GM18511 (cell line): ENCODE results near the gene GTSF1L.

Experiments used
- ATAC-seq: cut with Tn5 transposase; IDR thresholded peaks from one replicate; pipeline ENCODE4 v1.9.1; 2021; ENCODE audit warnings: mild to moderate bottlenecking, moderate library complexity; ENCODE audit not compliant: unreplicated experiment

Gene GTSF1L

DNA sequence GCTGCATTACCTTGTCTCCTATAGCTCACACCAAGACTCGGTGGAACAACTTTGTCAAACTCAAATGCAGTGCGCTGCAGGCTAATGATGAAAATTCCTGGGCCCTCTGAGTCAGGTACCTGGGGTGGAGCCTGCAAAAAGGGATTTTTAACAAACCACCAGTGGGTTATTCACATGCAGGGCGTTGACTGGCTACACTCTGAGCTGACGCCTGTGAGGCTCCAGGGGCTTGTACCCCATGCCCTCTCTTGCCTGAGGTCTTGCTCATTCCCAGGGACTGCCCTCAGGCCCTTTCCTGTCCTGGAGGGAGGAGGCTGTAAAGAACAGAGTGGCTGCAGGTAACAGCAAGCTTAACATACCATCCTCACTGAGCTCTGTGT, 9.2 kb downstream of the GTSF1L start:
- no peak for ATAC-seq

- no peak for ATAC-seq
Observed at GRCh38 chr20:43716757-43717615, 9.8 kb downstream of the GTSF1L start.

- no peak for ATAC-seq
Observed at GRCh38 chr20:43716123-43716522, 10.7 kb downstream of the GTSF1L start.

GRCh38 chr20:43715511-43715910, 11.3 kb downstream of the GTSF1L start:
- no peak for ATAC-seq

GRCh38 chr20:43715044-43715443, 11.8 kb downstream of the GTSF1L start:
- no peak for ATAC-seq

DNA sequence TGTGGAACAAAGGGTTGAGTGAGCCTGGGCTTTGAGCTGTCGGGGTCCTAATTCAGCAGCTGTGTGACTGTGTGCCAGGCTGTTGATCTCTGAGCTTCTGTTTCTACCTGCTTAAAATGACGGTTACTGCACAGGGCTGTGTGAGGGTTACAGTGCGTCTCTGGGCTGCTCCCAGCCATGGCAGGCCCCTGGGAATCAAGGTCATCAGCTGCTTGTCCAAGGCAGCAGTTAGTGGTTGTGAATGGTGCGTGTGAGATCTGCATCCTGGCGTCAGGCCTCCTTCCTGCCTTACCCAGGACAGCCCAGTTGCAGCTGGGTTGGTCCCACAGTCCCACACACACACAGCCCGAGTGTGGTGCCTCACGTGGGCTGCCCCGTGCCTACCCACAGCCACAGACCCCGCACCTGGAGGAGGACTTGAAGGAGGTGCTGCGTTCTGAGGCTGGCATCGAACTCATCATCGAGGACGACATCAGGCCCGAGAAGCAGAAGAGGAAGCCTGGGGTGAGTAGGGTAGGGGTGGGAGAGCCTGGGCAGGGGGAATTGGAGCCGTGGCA, 15.6 kb downstream of the GTSF1L start:
- ATAC-seq: peak; percentile 12

- peak; percentile 78 for ATAC-seq
Observed at GRCh38 chr20:43710370-43711044, 16.3 kb downstream of the GTSF1L start.

DNA sequence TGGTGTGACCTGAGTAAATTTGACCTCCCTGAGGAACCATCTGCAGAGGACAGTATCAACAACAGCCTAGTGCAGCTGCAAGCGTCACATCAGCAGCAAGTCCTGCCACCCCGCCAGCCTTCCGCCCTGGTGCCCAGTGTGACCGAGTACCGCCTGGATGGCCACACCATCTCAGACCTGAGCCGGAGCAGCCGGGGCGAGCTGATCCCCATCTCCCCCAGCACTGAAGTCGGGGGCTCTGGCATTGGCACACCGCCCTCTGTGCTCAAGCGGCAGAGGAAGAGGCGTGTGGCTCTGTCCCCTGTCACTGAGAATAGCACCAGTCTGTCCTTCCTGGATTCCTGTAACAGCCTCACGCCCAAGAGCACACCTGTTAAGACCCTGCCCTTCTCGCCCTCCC, 24.3 kb downstream of the GTSF1L start:
- no peak for ATAC-seq

DNA sequence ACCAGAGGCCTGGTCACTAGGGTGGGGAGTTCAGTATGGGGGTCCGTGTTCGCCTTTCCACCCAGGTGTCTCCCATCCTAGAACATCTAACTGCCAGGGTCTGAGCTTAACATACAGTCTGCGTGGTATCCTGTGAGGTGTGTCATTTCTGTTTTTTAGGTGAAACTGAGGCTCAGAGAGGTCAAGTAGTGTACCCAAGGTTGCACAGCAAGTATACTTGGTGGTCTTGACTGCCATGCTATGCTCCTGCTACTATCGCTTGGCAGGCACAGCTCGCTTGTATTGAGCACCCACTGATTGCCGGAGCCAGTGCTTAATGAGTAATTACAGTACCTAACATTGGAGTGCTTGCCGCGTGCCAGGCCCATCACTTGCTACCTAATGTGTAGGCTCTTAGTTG, 26.2 kb downstream of the GTSF1L start:
- ATAC-seq: no peak

DNA sequence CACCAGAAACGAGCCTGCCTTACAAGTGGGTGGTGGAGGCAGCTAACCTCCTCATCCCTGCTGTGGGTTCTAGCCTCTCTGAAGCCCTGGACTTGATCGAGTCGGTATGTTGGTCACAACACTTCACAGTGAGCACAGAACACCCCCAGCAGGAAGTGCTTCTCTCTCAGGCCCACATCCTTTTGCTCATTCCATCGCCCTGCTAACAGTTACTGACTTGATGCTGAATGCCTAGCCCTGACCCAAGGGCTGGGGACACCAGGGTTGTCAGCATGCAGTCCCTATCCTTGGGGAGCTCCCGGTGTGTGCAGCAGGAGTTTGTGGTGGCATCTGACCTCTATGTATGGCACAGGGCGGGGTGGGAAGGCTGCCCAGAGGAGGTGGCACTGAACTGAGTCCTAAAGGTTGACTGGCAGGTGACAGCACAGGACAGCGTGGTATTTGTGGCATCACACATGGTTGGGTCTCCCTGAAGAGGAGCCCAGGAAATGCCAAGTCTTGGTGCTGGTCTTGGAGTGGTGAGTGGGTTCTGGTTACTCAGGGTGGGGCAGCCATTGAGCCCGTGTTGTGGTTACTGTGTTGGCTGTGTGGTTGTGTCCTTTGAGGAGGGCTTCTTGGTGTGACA, 26.7 kb downstream of the GTSF1L start:
- no peak for ATAC-seq

GRCh38 chr20:43695571-43695970, 31.2 kb downstream of the GTSF1L start:
- no peak for ATAC-seq

DNA sequence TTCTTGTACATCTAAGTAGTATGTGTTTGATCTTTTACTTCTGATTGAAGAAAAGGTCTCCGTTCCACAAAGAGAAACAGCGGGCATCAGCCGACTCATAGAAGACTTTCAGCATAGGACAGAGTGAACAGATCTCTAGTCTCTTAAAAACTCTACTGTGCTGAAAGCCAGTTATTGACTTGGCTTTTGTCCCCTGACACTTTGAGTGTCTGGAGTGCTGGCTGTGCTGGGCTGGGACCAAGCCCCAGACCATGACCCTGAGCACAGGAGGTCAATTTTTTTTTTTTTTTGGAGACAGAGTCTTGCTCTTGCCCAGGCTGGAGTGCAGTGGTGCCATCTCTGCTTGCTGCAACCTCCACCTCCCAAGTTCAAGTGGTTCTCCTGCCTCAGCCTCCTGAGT, 32.0 kb downstream of the GTSF1L start:
- ATAC-seq: no peak

DNA sequence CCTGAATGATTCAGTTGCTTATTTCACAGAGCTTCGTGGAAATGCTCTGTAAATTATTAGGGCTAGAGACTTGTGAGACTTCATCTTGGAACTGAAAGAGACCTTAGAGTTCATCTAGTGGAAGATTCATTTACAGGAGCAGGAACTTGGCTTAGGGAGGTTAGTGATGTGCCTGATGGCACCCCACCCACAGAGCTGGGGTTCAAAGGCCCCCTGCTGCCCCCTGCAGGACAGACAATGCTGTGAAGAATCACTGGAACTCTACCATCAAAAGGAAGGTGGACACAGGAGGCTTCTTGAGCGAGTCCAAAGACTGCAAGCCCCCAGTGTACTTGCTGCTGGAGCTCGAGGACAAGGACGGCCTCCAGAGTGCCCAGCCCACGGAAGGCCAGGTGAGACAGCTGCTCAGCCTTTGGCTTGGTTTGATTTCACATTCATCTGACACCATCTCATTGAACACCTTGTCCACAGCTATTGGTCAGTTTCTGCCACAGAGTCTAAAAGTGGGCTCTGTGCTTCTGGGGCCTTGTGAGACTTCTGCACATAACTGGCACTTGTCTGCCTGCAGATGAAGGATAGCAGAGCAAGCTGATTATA, 34.8 kb downstream of the GTSF1L start:
- peak; percentile 63 for ATAC-seq

DNA sequence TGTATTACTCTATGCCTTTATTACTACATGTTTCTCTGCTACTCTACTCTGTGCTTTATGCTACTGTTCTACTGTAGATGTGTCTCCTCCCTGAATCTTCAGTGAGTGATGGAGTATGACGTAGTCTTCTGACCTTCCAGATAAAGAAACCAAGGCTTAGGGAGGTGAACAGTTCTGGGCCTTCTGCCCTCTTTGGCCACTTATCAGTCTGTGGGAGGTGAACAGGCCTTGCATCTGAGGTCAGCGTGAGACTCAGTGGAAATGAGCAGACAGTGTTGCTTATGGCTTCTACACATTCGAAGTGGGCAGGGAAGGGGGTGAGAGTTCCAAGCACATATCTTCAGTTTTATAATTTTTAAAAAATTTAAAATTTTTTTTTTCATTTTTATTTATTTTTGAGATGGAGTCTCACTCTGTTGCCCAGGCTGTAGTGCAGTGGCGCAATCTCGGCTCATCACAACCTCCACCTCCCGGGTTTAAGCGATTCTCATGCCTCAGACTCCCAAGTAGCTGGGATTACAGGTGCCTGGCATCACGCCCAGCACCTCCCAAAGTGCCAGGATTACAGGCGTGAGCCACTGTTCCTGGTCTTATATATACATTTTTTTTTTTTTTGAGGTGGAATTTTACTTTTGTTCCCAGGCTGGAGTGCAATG, 35.7 kb downstream of the GTSF1L start:
- ATAC-seq: no peak

DNA sequence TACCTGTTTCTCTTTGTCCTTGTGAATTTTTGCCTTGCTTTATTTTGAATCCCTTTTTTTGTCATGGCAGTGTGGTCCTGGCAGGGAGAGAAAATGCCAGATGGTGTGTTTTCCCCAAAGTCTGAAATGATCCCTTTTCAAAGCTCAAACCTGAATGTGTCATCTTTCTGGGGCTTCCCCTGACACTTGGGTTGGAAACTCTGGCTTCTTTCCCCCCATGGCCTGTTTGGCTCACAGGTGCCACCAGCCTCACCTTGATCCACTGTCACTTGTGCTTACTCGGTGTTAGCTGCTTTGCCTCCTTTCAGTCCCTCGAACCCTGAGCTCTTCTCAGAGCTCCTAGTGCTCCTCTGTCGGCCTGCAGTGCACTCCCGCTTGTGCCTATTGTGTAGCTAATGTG, 37.6 kb downstream of the GTSF1L start:
- ATAC-seq: no peak

DNA sequence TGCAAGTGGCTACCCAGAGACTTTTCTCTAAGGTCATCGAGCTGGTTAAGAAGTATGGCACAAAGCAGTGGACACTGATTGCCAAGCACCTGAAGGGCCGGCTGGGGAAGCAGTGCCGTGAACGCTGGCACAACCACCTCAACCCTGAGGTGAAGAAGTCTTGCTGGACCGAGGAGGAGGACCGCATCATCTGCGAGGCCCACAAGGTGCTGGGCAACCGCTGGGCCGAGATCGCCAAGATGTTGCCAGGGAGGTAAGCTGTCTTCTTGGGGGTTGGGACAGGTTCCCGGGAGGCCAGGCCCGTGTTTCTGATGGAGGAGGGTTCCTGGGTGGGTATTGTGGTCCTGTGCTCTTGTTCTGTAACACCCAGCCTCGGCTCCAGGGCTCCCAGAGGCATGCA, 40.0 kb downstream of the GTSF1L start:
- no peak for ATAC-seq

DNA sequence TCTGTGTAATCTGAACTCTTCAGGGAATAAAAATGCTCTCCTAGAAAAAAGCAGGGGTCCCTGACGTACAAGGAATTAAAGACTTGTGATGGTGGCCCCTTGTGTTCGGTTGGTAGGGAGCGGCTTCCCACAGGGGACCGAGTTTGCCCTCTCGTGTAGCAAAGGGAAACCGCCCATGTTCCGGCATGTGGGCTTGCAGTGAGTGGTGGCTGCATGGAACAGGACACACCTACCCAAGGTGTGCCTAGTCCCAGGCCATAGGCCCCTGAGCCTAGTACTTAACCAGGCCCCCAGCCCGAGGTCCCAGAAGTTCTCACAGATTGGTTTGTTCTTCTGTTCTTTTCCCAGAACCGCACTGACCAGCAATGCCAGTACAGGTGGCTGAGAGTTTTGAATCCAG, 44.4 kb downstream of the GTSF1L start:
- peak; percentile 43 for ATAC-seq

- ATAC-seq: peak; percentile 94
Observed at GRCh38 chr20:43681991-43682410, 44.8 kb downstream of the GTSF1L start.

DNA sequence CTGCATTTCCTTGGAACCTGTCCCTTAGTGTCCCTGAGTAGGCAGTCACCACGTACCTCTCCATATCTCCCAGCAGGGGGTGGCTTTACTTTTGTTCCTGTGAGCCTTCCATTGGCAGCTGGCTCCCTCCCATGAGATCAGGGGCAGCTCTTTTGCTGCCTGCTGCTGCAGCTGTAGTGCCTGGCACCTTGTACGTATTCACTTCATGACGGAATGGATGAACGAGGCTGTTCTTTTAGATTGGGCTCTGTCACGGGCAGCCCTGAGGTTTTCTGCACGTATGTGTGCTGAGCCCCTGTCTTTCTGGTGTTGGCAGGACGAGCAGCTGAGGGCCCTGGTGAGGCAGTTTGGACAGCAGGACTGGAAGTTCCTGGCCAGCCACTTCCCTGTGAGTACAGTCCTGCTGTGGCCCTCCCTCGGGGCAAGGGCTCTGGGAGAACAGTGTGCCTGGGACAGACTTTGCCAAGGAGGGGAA, 45.3 kb downstream of the GTSF1L start:
- peak; percentile 35 for ATAC-seq

GRCh38 chr20:43680981-43681380, 45.8 kb downstream of the GTSF1L start:
- ATAC-seq: peak; percentile 12

- ATAC-seq: no peak
Observed at GRCh38 chr20:43676368-43676767, 50.4 kb downstream of the GTSF1L start.
